IPS-18a (cell line): ENCODE data around the gene DNAH2.

Experiments
- H3K27ac ChIP-seq: one replicate; pipeline ENCODE4 v1.5.1; 2013; ENCODE audit warnings: low read length
- H3K27me3 ChIP-seq: one replicate; pipeline ENCODE4 v1.6.1; 2013; ENCODE audit warnings: mild to moderate bottlenecking, low read length; ENCODE audit not compliant: control insufficient read depth, insufficient read depth
- H3K36me3 ChIP-seq: one replicate; pipeline ENCODE4 v1.6.1; 2013; ENCODE audit warnings: low read depth, low read length; ENCODE audit not compliant: control insufficient read depth
- H3K4me1 ChIP-seq: one replicate; pipeline ENCODE4 v1.6.1; 2013; ENCODE audit warnings: low read depth, low read length; ENCODE audit not compliant: control insufficient read depth
- H3K4me3 ChIP-seq: one replicate; pipeline ENCODE4 v1.5.1; 2013; ENCODE audit warnings: low read length
- H3K9ac ChIP-seq: one replicate; pipeline ENCODE4 v1.6.1; 2013; ENCODE audit warnings: mild to moderate bottlenecking, low read length, moderate library complexity
- H3K9me3 ChIP-seq: one replicate; pipeline ENCODE4 v1.6.1; 2013; ENCODE audit warnings: low read depth, low read length; ENCODE audit not compliant: control insufficient read depth

Gene DNAH2

GRCh38 chr17:7833011-7833794, 115.7 kb downstream of the DNAH2 start:
- no peak overlapping the region for H3K9ac ChIP-seq
- H3K4me3 ChIP-seq = peak overlapping the region; percentile 58
- no peaks in the 10 kb centered on the region for H3K9me3 ChIP-seq
- no peak overlapping the region for H3K27ac ChIP-seq
- H3K4me1 ChIP-seq = peaks cover 16% of the 10 kb centered on the region
- H3K36me3 ChIP-seq = no peaks in the 10 kb centered on the region
- peaks cover 33% of the 10 kb centered on the region for H3K27me3 ChIP-seq

- H3K27me3 ChIP-seq = peaks cover 38% of the 10 kb centered on the region
- H3K36me3 ChIP-seq = no peaks in the 10 kb centered on the region
- H3K9me3 ChIP-seq = no peaks in the 10 kb centered on the region
- peak within 1 kb of the TSS; percentile 47 for H3K9ac ChIP-seq
- peak within 1 kb of the TSS; percentile 19 for H3K27ac ChIP-seq
- peaks cover 22% of the 10 kb centered on the region for H3K4me1 ChIP-seq
- peak within 1 kb of the TSS; percentile 58 for H3K4me3 ChIP-seq
Measured at GRCh38 chr17:7833795-7834541, 116.4 kb downstream of the DNAH2 start, which contains the start of gene KDM6B. Gene KDM6B, plus strand, starts transcription at chr17:7834217. Its CDS starts 11,338 bp downstream, at chr17:7845555.

- H3K9me3 ChIP-seq = no peaks in the 10 kb centered on the region
- H3K27ac ChIP-seq = no peak overlapping the region
- H3K9ac ChIP-seq = peak overlapping the region; percentile 47
- peaks cover 22% of the 10 kb centered on the region for H3K4me1 ChIP-seq
- no peaks in the 10 kb centered on the region for H3K36me3 ChIP-seq
- H3K27me3 ChIP-seq = peaks cover 44% of the 10 kb centered on the region
- H3K4me3 ChIP-seq = peak overlapping the region; percentile 58
Measured at GRCh38 chr17:7834542-7834956, 117.0 kb downstream of the DNAH2 start.

GRCh38 chr17:7834957-7835813, 117.6 kb downstream of the DNAH2 start:
- H3K9me3 ChIP-seq = no peaks in the 10 kb centered on the region
- H3K4me1 ChIP-seq = peaks cover 22% of the 10 kb centered on the region
- no peaks in the 10 kb centered on the region for H3K36me3 ChIP-seq
- H3K9ac ChIP-seq = peak overlapping the region; percentile 69
- H3K4me3 ChIP-seq = peak overlapping the region; percentile 83
- H3K27ac ChIP-seq = peak overlapping the region; percentile 19
- H3K27me3 ChIP-seq = peaks cover 50% of the 10 kb centered on the region

GRCh38 chr17:7835814-7836595, 118.5 kb downstream of the DNAH2 start:
- Histone ChIP-seq H3K27ac (peak overlapping the region; percentile 59), H3K4me3 (peak overlapping the region; percentile 83), H3K9ac (peak overlapping the region; percentile 69), H3K9me3 (no peaks in the 10 kb centered on the region), H3K36me3 (no peaks in the 10 kb centered on the region), H3K27me3 (peaks cover 51% of the 10 kb centered on the region), H3K4me1 (peaks cover 22% of the 10 kb centered on the region)

GRCh38 chr17:7836596-7837407, 119.3 kb downstream of the DNAH2 start:
- Histone ChIP-seq H3K9me3 (no peaks in the 10 kb centered on the region), H3K36me3 (no peaks in the 10 kb centered on the region), H3K27me3 (peaks cover 48% of the 10 kb centered on the region), H3K4me1 (peaks cover 27% of the 10 kb centered on the region), H3K4me3 (peak overlapping the region; percentile 83), H3K9ac (peak overlapping the region; percentile 69), H3K27ac (peak overlapping the region; percentile 59)

GRCh38 chr17:7837408-7838088, 120.0 kb downstream of the DNAH2 start:
- Histone ChIP-seq H3K9me3 (no peaks in the 10 kb centered on the region), H3K27me3 (peaks cover 45% of the 10 kb centered on the region), H3K27ac (no peak overlapping the region), H3K9ac (no peak overlapping the region), H3K4me3 (peak overlapping the region; percentile 50), H3K4me1 (peaks cover 27% of the 10 kb centered on the region), H3K36me3 (no peaks in the 10 kb centered on the region)

GRCh38 chr17:7838090-7839075, 120.8 kb downstream of the DNAH2 start:
- H3K4me1 ChIP-seq = peaks cover 24% of the 10 kb centered on the region
- H3K9me3 ChIP-seq = no peaks in the 10 kb centered on the region
- H3K36me3 ChIP-seq = no peaks in the 10 kb centered on the region
- peak overlapping the region; percentile 50 for H3K4me3 ChIP-seq
- H3K9ac ChIP-seq = no peak overlapping the region
- H3K27ac ChIP-seq = no peak overlapping the region
- peaks cover 44% of the 10 kb centered on the region for H3K27me3 ChIP-seq

GRCh38 chr17:7839190-7839875, 121.8 kb downstream of the DNAH2 start:
- H3K4me1 ChIP-seq = peaks cover 21% of the 10 kb centered on the region
- no peak overlapping the region for H3K9ac ChIP-seq
- H3K27ac ChIP-seq = no peak overlapping the region
- no peaks in the 10 kb centered on the region for H3K36me3 ChIP-seq
- H3K27me3 ChIP-seq = peaks cover 46% of the 10 kb centered on the region
- H3K4me3 ChIP-seq = no peak overlapping the region
- H3K9me3 ChIP-seq = no peaks in the 10 kb centered on the region
